A549 treated with DMSO at 1 μM for 4 hours (cell line): ENCODE results near the gene RASEF. TPM values are rescaled to one million over a fixed set of nuclear protein-coding genes. Genes with fewer than 3 reads are reported as not detected.

ENCODE experiments used
- total RNA-seq: library from RNA; stranded (reverse); fragments of 200-300 nt; extraction: Qiagen RNA extraction; gene quantifications from 5 replicates; pipeline ENCODE4 v1.2.3, GENCODE V29; 2022; ENCODE audit warnings: low read depth

RASEF gene
- total RNA-seq, result 9.2 to 11.3 TPM (median 11.0 TPM) in 5 replicates

DNA sequence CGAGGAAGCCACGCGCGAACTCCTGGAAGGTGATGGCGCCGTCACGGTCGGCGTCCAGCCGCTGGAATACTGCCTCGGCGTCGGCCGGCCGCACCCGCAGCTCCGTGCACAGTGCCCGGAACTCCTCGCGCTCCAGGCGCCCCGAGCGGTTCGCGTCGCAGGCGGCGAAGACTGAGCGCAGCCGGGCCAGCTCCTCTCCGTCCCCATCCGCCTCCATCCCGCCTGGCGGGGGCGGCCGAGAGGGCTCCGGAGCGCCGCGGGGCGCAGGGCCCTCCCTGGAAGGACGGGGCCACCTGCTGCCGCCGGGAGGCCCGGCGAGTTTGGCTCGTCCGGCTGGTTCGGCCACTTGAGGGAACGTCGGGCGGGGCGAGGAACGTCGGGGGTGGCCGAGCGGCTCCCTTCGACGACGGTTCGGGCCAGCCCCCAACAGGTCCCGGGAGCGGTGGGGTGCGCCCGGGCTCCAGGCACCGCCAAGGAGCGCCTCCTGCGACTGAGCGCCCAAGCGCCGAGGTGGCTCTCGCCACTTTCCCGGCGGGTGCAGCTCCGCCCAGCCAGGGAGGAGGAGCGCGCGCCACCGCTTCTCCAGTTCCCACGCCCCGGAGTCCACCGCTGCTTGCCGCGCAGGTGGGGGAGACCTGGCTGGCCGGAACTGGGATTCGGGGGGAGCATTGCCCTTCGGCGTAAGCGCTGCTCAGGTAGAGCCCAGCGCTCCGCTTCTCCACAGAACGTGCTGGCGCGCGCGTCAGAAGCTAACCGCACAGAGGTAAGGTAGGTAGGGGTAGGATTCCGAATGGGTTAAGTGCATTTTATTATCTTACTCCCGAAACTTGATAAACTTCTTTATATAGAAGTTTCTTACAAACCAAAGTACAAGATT is at the start of gene RASEF:
RASEF (minus strand) TSS at position 492 of the 877 bp plus-strand sequence; CDS start at position 217, 275 bp downstream.

